ENCODE data around the gene DPH2.

The DPH2 gene

GRCh38 chr1:43979261-43979527 lies 9.4 kb downstream of the DPH2 start:
- H3K36me3 ChIP-seq (ENCODE audit: insufficient read depth, low read length), result peaks cover 27% of the 10 kb centered on the region
- H3K4me2 ChIP-seq (ENCODE audit: insufficient read depth, low read length), result peak overlapping the region; percentile 48; the same call in 1 of the 2 replicates
- peaks cover 38% of the 10 kb centered on the region for H3K4me1 ChIP-seq (ENCODE audit: insufficient read depth, low read length)
- TF ChIP-seq EZH2 (IDR thresholded peaks at IDR 0.05; ENCODE audit: borderline replicate concordance, low read depth, low read length, severe bottlenecking), result no peak
- TF ChIP-seq CTCF (IDR thresholded peaks at IDR 0.05; ENCODE audit: borderline replicate concordance, extremely low read depth, low read length, poor library complexity, severe bottlenecking), result no peak
- peaks cover 7% of the 10 kb centered on the region for H3K27me3 ChIP-seq (ENCODE audit: insufficient read depth, low read length, poor library complexity)
- no peaks in the 10 kb centered on the region for H3K9me3 ChIP-seq (ENCODE audit: insufficient read depth, low read length, severe bottlenecking)
- H2AFZ ChIP-seq (ENCODE audit: low read depth, low read length), result no peak overlapping the region
- no peak overlapping the region; the same call in 1 of the 2 replicates for H3K9ac ChIP-seq (ENCODE audit: low read depth, low read length)
- no peak for DNase-seq
- H4K20me1 ChIP-seq (ENCODE audit: insufficient read depth, low read length), result peaks cover 30% of the 10 kb centered on the region
- peaks cover 24% of the 10 kb centered on the region for H3K79me2 ChIP-seq (ENCODE audit: insufficient read depth, low read length)
- H3K4me3 ChIP-seq (ENCODE audit: low read depth in 1 of 2, low read length in 2 of 2), result no peak overlapping the region
- H3K27ac ChIP-seq (ENCODE audit: low read length), result no peak overlapping the region
- no peak for ATAC-seq (ENCODE audit: insufficient read depth, low read depth)

- Histone ChIP-seq H4K20me1 (ENCODE audit: insufficient read depth, low read length) (peaks cover 30% of the 10 kb centered on the region), H3K36me3 (ENCODE audit: insufficient read depth, low read length) (peaks cover 27% of the 10 kb centered on the region), H3K27me3 (ENCODE audit: insufficient read depth, low read length, poor library complexity) (peaks cover 7% of the 10 kb centered on the region), H3K9me3 (ENCODE audit: insufficient read depth, low read length, severe bottlenecking) (no peaks in the 10 kb centered on the region), H3K79me2 (ENCODE audit: insufficient read depth, low read length) (peaks cover 24% of the 10 kb centered on the region), H3K27ac (ENCODE audit: low read length) (no peak overlapping the region), H3K4me3 (ENCODE audit: low read depth in 1 of 2, low read length in 2 of 2) (peak overlapping the region in 1 of 2 experiments; percentile 9; a peak in 1 of 4 replicates), H2AFZ (ENCODE audit: low read depth, low read length) (no peak overlapping the region), H3K4me1 (ENCODE audit: insufficient read depth, low read length) (peaks cover 35% of the 10 kb centered on the region), H3K4me2 (ENCODE audit: insufficient read depth, low read length) (peak overlapping the region; percentile 48), H3K9ac (ENCODE audit: low read depth, low read length) (no peak overlapping the region; the same call in 1 of the 2 replicates)
- ATAC-seq (ENCODE audit: insufficient read depth, low read depth) (no peak), DNase-seq (peak; percentile 35)
- no peak for TF ChIP-seq CTCF (IDR thresholded peaks at IDR 0.05; ENCODE audit: borderline replicate concordance, extremely low read depth, low read length, poor library complexity, severe bottlenecking)
- TF ChIP-seq EZH2 (IDR thresholded peaks at IDR 0.05; ENCODE audit: borderline replicate concordance, low read depth, low read length, severe bottlenecking), result no peak
Measured at GRCh38 chr1:43979528-43980254, 9.9 kb downstream of the DPH2 start.

GRCh38 chr1:43980255-43981134 lies 10.7 kb downstream of the DPH2 start:
- H2AFZ ChIP-seq (ENCODE audit: low read depth, low read length), result no peak overlapping the region
- 0 out of 2 replicates have a peak overlapping the region, but pooled peaks have one; percentile 48 for H3K4me2 ChIP-seq (ENCODE audit: insufficient read depth, low read length)
- DNase-seq (no peak), ATAC-seq (ENCODE audit: insufficient read depth, low read depth) (no peak)
- no peaks in the 10 kb centered on the region for H3K9me3 ChIP-seq (ENCODE audit: insufficient read depth, low read length, severe bottlenecking)
- H3K4me3 ChIP-seq (ENCODE audit: low read depth in 1 of 2, low read length in 2 of 2), result peak overlapping the region in 1 of 2 experiments; percentile 9; a peak in 1 of 4 replicates
- H3K4me1 ChIP-seq (ENCODE audit: insufficient read depth, low read length), result peaks cover 35% of the 10 kb centered on the region
- no peak overlapping the region for H3K9ac ChIP-seq (ENCODE audit: low read depth, low read length)
- H3K27me3 ChIP-seq (ENCODE audit: insufficient read depth, low read length, poor library complexity), result peaks cover 7% of the 10 kb centered on the region
- H3K36me3 ChIP-seq (ENCODE audit: insufficient read depth, low read length), result peaks cover 27% of the 10 kb centered on the region
- TF ChIP-seq CTCF (IDR thresholded peaks at IDR 0.05; ENCODE audit: borderline replicate concordance, extremely low read depth, low read length, poor library complexity, severe bottlenecking) (no peak), EZH2 (IDR thresholded peaks at IDR 0.05; ENCODE audit: borderline replicate concordance, low read depth, low read length, severe bottlenecking) (no peak)
- H3K27ac ChIP-seq (ENCODE audit: low read length), result no peak overlapping the region
- peaks cover 17% of the 10 kb centered on the region for H3K79me2 ChIP-seq (ENCODE audit: insufficient read depth, low read length)
- H4K20me1 ChIP-seq (ENCODE audit: insufficient read depth, low read length), result peaks cover 30% of the 10 kb centered on the region

All from DND-41 (cell line).